Measurements from ENCODE around the gene GON4L.
"Not testable (repeated sequence)": the region's sequence is repeated elsewhere in the genome, so short reads cannot be mapped to it uniquely, and the experiment has no call there.

GON4L gene

GRCh38 chr1:155850345-155850744 lies 6.7 kb downstream of the GON4L start:
- H3K36me3 ChIP-seq (ENCODE audit: control insufficient read depth in 2 of 2, insufficient read depth in 2 of 2, low read length in 2 of 2): peaks cover 22% of the 10 kb centered on the region in 2 donors
- H3K27ac ChIP-seq (ENCODE audit: low read length): no peak overlapping the region
- H3K9ac ChIP-seq (ENCODE audit: low read length in 2 of 2): no peak overlapping the region
- H3K4me3 ChIP-seq (ENCODE audit: low read length in 2 of 2): no peak overlapping the region
- H3K27me3 ChIP-seq (ENCODE audit: control insufficient read depth in 1 of 2, insufficient read depth in 2 of 2, low read length in 2 of 2): no peaks in the 10 kb centered on the region
- peaks cover 3% of the 10 kb centered on the region for H3K4me1 ChIP-seq (ENCODE audit: control insufficient read depth, insufficient read depth, low read length)
- no peaks in the 10 kb centered on the region for H3K9me3 ChIP-seq (ENCODE audit: control insufficient read depth in 2 of 2, low read length in 2 of 2)

- Histone ChIP-seq H3K27me3 (ENCODE audit: control insufficient read depth in 1 of 2, insufficient read depth in 2 of 2, low read length in 2 of 2) (no peaks in the 10 kb centered on the region), H3K36me3 (ENCODE audit: control insufficient read depth in 2 of 2, insufficient read depth in 2 of 2, low read length in 2 of 2) (peaks cover 11 to 22% of the 10 kb centered on the region in 2 donors), H3K9me3 (ENCODE audit: control insufficient read depth in 2 of 2, low read length in 2 of 2) (no peaks in the 10 kb centered on the region), H3K9ac (ENCODE audit: low read length in 2 of 2) (no peak overlapping the region), H3K4me1 (ENCODE audit: control insufficient read depth, insufficient read depth, low read length) (peaks cover 3% of the 10 kb centered on the region), H3K4me3 (ENCODE audit: low read length in 2 of 2) (no peak overlapping the region), H3K27ac (ENCODE audit: low read length) (no peak overlapping the region)
Measured at GRCh38 chr1:155847823-155848529, 9.0 kb downstream of the GON4L start.

GRCh38 chr1:155844860-155845421 lies 12.1 kb downstream of the GON4L start:
- H3K27ac ChIP-seq (ENCODE audit: low read length): no peak overlapping the region
- no peak overlapping the region for H3K4me3 ChIP-seq (ENCODE audit: low read length in 2 of 2)
- H3K36me3 ChIP-seq (ENCODE audit: control insufficient read depth in 2 of 2, insufficient read depth in 2 of 2, low read length in 2 of 2): peaks cover 5 to 14% of the 10 kb centered on the region in 2 donors

GRCh38 chr1:155840386-155840785 lies 16.6 kb downstream of the GON4L start:
- Histone ChIP-seq H3K4me1 (ENCODE audit: control insufficient read depth, insufficient read depth, low read length) (no peaks in the 10 kb centered on the region), H3K9ac (ENCODE audit: low read length in 2 of 2) (no peak overlapping the region), H3K27me3 (ENCODE audit: control insufficient read depth in 1 of 2, insufficient read depth in 2 of 2, low read length in 2 of 2) (no peaks in the 10 kb centered on the region), H3K36me3 (ENCODE audit: control insufficient read depth in 2 of 2, insufficient read depth in 2 of 2, low read length in 2 of 2) (peaks cover under 1 to 10% of the 10 kb centered on the region in 2 donors), H3K4me3 (ENCODE audit: low read length in 2 of 2) (no peak overlapping the region), H3K9me3 (ENCODE audit: control insufficient read depth in 2 of 2, low read length in 2 of 2) (no peaks in the 10 kb centered on the region), H3K27ac (ENCODE audit: low read length) (no peak overlapping the region)

More at GRCh38 chr1:155844860-155845421, 12.1 kb downstream of the GON4L start:
- Histone ChIP-seq H3K9ac (ENCODE audit: low read length in 2 of 2) (no peak overlapping the region), H3K4me1 (ENCODE audit: control insufficient read depth, insufficient read depth, low read length) (peaks cover 3% of the 10 kb centered on the region), H3K27me3 (ENCODE audit: control insufficient read depth in 1 of 2, insufficient read depth in 2 of 2, low read length in 2 of 2) (no peaks in the 10 kb centered on the region), H3K9me3 (ENCODE audit: control insufficient read depth in 2 of 2, low read length in 2 of 2) (no peaks in the 10 kb centered on the region)

GRCh38 chr1:155835548-155835947 lies 21.5 kb downstream of the GON4L start:
- Histone ChIP-seq H3K27ac (ENCODE audit: low read length) (no peak overlapping the region), H3K27me3 (ENCODE audit: control insufficient read depth in 1 of 2, insufficient read depth in 2 of 2, low read length in 2 of 2) (no peaks in the 10 kb centered on the region), H3K9ac (ENCODE audit: low read length in 2 of 2) (no peak overlapping the region), H3K4me3 (ENCODE audit: low read length in 2 of 2) (no peak overlapping the region), H3K9me3 (ENCODE audit: control insufficient read depth in 2 of 2, low read length in 2 of 2) (no peaks in the 10 kb centered on the region), H3K4me1 (ENCODE audit: control insufficient read depth, insufficient read depth, low read length) (no peaks in the 10 kb centered on the region), H3K36me3 (ENCODE audit: control insufficient read depth in 2 of 2, insufficient read depth in 2 of 2, low read length in 2 of 2) (no peaks in the 10 kb centered on the region)

GRCh38 chr1:155834927-155835399 lies 22.1 kb downstream of the GON4L start:
- not testable (repeated sequence) for H3K27ac ChIP-seq (ENCODE audit: low read length); H3K9me3 ChIP-seq (ENCODE audit: control insufficient read depth in 2 of 2, low read length in 2 of 2); H3K4me1 ChIP-seq (ENCODE audit: control insufficient read depth, insufficient read depth, low read length); H3K27me3 ChIP-seq (ENCODE audit: control insufficient read depth in 1 of 2, insufficient read depth in 2 of 2, low read length in 2 of 2); H3K36me3 ChIP-seq (ENCODE audit: control insufficient read depth in 2 of 2, insufficient read depth in 2 of 2, low read length in 2 of 2); H3K9ac ChIP-seq (ENCODE audit: low read length in 2 of 2); H3K4me3 ChIP-seq (ENCODE audit: low read length in 2 of 2)

- H3K9me3 ChIP-seq (ENCODE audit: control insufficient read depth in 2 of 2, low read length in 2 of 2): no peaks in the 10 kb centered on the region
- no peaks in the 10 kb centered on the region for H3K27me3 ChIP-seq (ENCODE audit: control insufficient read depth in 1 of 2, insufficient read depth in 2 of 2, low read length in 2 of 2)
- no peaks in the 10 kb centered on the region for H3K4me1 ChIP-seq (ENCODE audit: control insufficient read depth, insufficient read depth, low read length)
- no peak overlapping the region for H3K9ac ChIP-seq (ENCODE audit: low read length in 2 of 2)
- no peak overlapping the region for H3K4me3 ChIP-seq (ENCODE audit: low read length in 2 of 2)
- no peaks in the 10 kb centered on the region for H3K36me3 ChIP-seq (ENCODE audit: control insufficient read depth in 2 of 2, insufficient read depth in 2 of 2, low read length in 2 of 2)
- H3K27ac ChIP-seq (ENCODE audit: low read length): no peak overlapping the region
Measured at GRCh38 chr1:155834296-155834926, 22.6 kb downstream of the GON4L start.

- no peaks in the 10 kb centered on the region for H3K9me3 ChIP-seq (ENCODE audit: control insufficient read depth in 2 of 2, low read length in 2 of 2)
- H3K4me1 ChIP-seq (ENCODE audit: control insufficient read depth, insufficient read depth, low read length): no peaks in the 10 kb centered on the region
- H3K4me3 ChIP-seq (ENCODE audit: low read length in 2 of 2): no peak overlapping the region
- H3K36me3 ChIP-seq (ENCODE audit: control insufficient read depth in 2 of 2, insufficient read depth in 2 of 2, low read length in 2 of 2): no peaks in the 10 kb centered on the region
- no peak overlapping the region for H3K27ac ChIP-seq (ENCODE audit: low read length)
- H3K27me3 ChIP-seq (ENCODE audit: control insufficient read depth in 1 of 2, insufficient read depth in 2 of 2, low read length in 2 of 2): no peaks in the 10 kb centered on the region
- H3K9ac ChIP-seq (ENCODE audit: low read length in 2 of 2): no peak overlapping the region
Measured at GRCh38 chr1:155833665-155834295, 23.2 kb downstream of the GON4L start.

- Histone ChIP-seq H3K9me3 (ENCODE audit: control insufficient read depth in 2 of 2, low read length in 2 of 2) (no peaks in the 10 kb centered on the region), H3K4me3 (ENCODE audit: low read length in 2 of 2) (no peak overlapping the region), H3K9ac (ENCODE audit: low read length in 2 of 2) (no peak overlapping the region), H3K36me3 (ENCODE audit: control insufficient read depth in 2 of 2, insufficient read depth in 2 of 2, low read length in 2 of 2) (peaks cover 0 to 4% of the 10 kb centered on the region in 2 donors), H3K27me3 (ENCODE audit: control insufficient read depth in 1 of 2, insufficient read depth in 2 of 2, low read length in 2 of 2) (no peaks in the 10 kb centered on the region), H3K4me1 (ENCODE audit: control insufficient read depth, insufficient read depth, low read length) (no peaks in the 10 kb centered on the region), H3K27ac (ENCODE audit: low read length) (no peak overlapping the region)
Measured at GRCh38 chr1:155831279-155831976, 25.6 kb downstream of the GON4L start.

- Histone ChIP-seq H3K4me1 (ENCODE audit: control insufficient read depth, insufficient read depth, low read length) (no peaks in the 10 kb centered on the region), H3K9ac (ENCODE audit: low read length in 2 of 2) (no peak overlapping the region), H3K27ac (ENCODE audit: low read length) (no peak overlapping the region), H3K4me3 (ENCODE audit: low read length in 2 of 2) (no peak overlapping the region), H3K9me3 (ENCODE audit: control insufficient read depth in 2 of 2, low read length in 2 of 2) (no peaks in the 10 kb centered on the region), H3K27me3 (ENCODE audit: control insufficient read depth in 1 of 2, insufficient read depth in 2 of 2, low read length in 2 of 2) (no peaks in the 10 kb centered on the region), H3K36me3 (ENCODE audit: control insufficient read depth in 2 of 2, insufficient read depth in 2 of 2, low read length in 2 of 2) (peaks cover 6 to 15% of the 10 kb centered on the region in 2 donors)
Measured at GRCh38 chr1:155827450-155827849, 29.6 kb downstream of the GON4L start.

All from stomach smooth muscle (tissue), 2 donors.